GM12878 (cell line): ENCODE results near the gene TTYH3.

Experiments
- CTCF ChIP-seq, 3 experiments: IDR thresholded peaks in 2 of 3; conservative IDR thresholded peaks in 1 of 3; 2 replicates each; pipeline ENCODE4 v1.5.1; 2011; ENCODE audit warnings: low read depth in 3 of 3, low read length in 3 of 3, mild to moderate bottlenecking in 3 of 3, control low read depth in 2 of 3, moderate library complexity in 2 of 3, inconsistent platforms in 1 of 3, mixed read lengths in 1 of 3; ENCODE audit not compliant: control insufficient read depth in 2 of 3, insufficient read depth in 1 of 3; ENCODE audit errors: extremely low read depth in 1 of 3
- MXI1 ChIP-seq: fragments of 150-350 bp; IDR thresholded peaks from 2 replicates; pipeline ENCODE4 v1.6.1; 2011; ENCODE audit warnings: low read depth, mild to moderate bottlenecking, inconsistent platforms, low read length, improper control_type of control experiment
- POLR2A ChIP-seq: IDR thresholded peaks from 2 replicates; pipeline ENCODE4 v1.6.1; 2011; ENCODE audit warnings: low read depth, mild to moderate bottlenecking, low read length
- SIN3A ChIP-seq: IDR thresholded peaks from 2 replicates; pipeline ENCODE4 v1.6.1; 2012; ENCODE audit warnings: low read depth, low read length, improper control_type of control experiment
- SRF ChIP-seq, 2 experiments: IDR thresholded peaks; 2 replicates each; pipeline ENCODE4 v1.6.1; 2011; ENCODE audit warnings: low read depth in 2 of 2, low read length in 2 of 2, mild to moderate bottlenecking in 1 of 2, moderate library complexity in 1 of 2
- ZNF384 ChIP-seq: IDR thresholded peaks from 2 replicates; pipeline ENCODE4 v1.6.1; 2012; ENCODE audit warnings: low read depth, mild to moderate bottlenecking, low read length, improper control_type of control experiment, borderline replicate concordance

GRCh38 chr7:2623698-2624014 is 8.1 kb upstream of the TTYH3 start:
- no peak for TF ChIP-seq ZNF384
- TF ChIP-seq MXI1: no peak
- TF ChIP-seq CTCF (IDR thresholded peaks at IDR 0.05 in 2 of 3, conservative IDR thresholded peaks at IDR 0.05 in 1 of 3; ENCODE audit: control insufficient read depth in 2 of 3, extremely low read depth in 1 of 3, insufficient read depth in 1 of 3, low read depth in 3 of 3, low read length in 3 of 3): no peak
- no peak for TF ChIP-seq SIN3A
- no peak for TF ChIP-seq SRF (IDR thresholded peaks at IDR 0.05; ENCODE audit: low read depth in 2 of 2, low read length in 2 of 2)
- TF ChIP-seq POLR2A: no peak
